Spleen (tissue), 11 donors: ENCODE measurements around the gene SLC2A11. TPM values are rescaled to one million over a fixed set of nuclear protein-coding genes. Genes with fewer than 3 reads are reported as not detected.
A peak's percentile ranks its signal among the peaks of the same experiment; 100 is the strongest.

Source experiments
- DNase-seq: peaks from one replicate; pipeline ENCODE4 v3.0.0-alpha.2; 2020
- H3K27ac ChIP-seq, 8 donors: fragments of 200-600 bp; sonication (generic) in 7 of 8; 1 replicate in 4 of 8; 2 replicates in 4 of 8; pipeline versions ENCODE4 v1.5.0 to v1.8.0; 2016 to 2021; ENCODE audit warnings: inconsistent platforms in 4 of 8, mild to moderate bottlenecking in 4 of 8, moderate library complexity in 1 of 8
- H3K27me3 ChIP-seq, 7 donors: fragments of 200-600 bp; sonication (generic) in 6 of 7; replicated peaks in 1 of 7; 1 replicate in 4 of 7; 2 replicates in 3 of 7; pipeline versions ENCODE4 v1.5.0 to v1.8.0; 2016 to 2021; ENCODE audit warnings: inconsistent platforms in 3 of 7, mild to moderate bottlenecking in 1 of 7
- H3K36me3 ChIP-seq, 6 donors: fragments of 200-600 bp; sonication (generic) in 5 of 6; 1 replicate in 4 of 6; 2 replicates in 2 of 6; pipeline versions ENCODE4 v1.5.0 to v1.8.0; 2016 to 2021; ENCODE audit warnings: inconsistent platforms in 2 of 6
- H3K4me1 ChIP-seq, 6 donors: fragments of 200-600 bp; sonication (generic) in 5 of 6; 1 replicate in 3 of 6; 2 replicates in 3 of 6; pipeline versions ENCODE4 v1.5.0 to v1.8.0; 2016 to 2021; ENCODE audit warnings: inconsistent platforms in 3 of 6
- H3K4me3 ChIP-seq, 8 donors: fragments of 200-600 bp; sonication (generic) in 7 of 8; 1 replicate in 4 of 8; 2 replicates in 4 of 8; pipeline versions ENCODE4 v1.5.0 to v1.8.0; 2016 to 2021; ENCODE audit warnings: inconsistent platforms in 4 of 8, mild to moderate bottlenecking in 4 of 8, moderate library complexity in 2 of 8
- H3K9me3 ChIP-seq, 8 donors: fragments of 200-600 bp; sonication (generic) in 7 of 8; 1 replicate in 4 of 8; 2 replicates in 4 of 8; pipeline versions ENCODE4 v1.5.0 to v1.8.0; 2016 to 2021; ENCODE audit warnings: inconsistent platforms in 4 of 8
- CTCF ChIP-seq, 11 experiments: fragments of 200-600 bp in 7 of 11; fragments of 450-650 bp in 4 of 11; sonication (generic) in 4 of 11; IDR thresholded peaks in 8 of 11; conservative IDR thresholded peaks in 3 of 11; 1 replicate in 7 of 11; 2 replicates in 4 of 11; pipeline versions ENCODE4 v1.4.0 to v1.8.0; 2016 to 2021; ENCODE audit warnings: antibody characterized with exemption in 11 of 11, inconsistent platforms in 4 of 11, mild to moderate bottlenecking in 1 of 11
- POLR2A ChIP-seq, 3 donors: fragments of 450-650 bp; IDR thresholded peaks; one replicate each; pipeline ENCODE4 v1.5.1; 2017; ENCODE audit warnings: antibody characterized with exemption in 3 of 3, mild to moderate bottlenecking in 1 of 3
- POLR2AphosphoS5 ChIP-seq, 3 donors: sonication (generic); formaldehyde crosslinking; IDR thresholded peaks; one replicate each; pipeline ENCODE4 v1.5.1; 2017; ENCODE audit warnings: antibody characterized with exemption in 3 of 3
- WGBS, 5 donors: extraction: QIAGEN DNeasy Blood & Tissue Kit in 3 of 5; methylation state at CpG; one replicate each; pipeline versions ENCODE4 v1.1.5 to v1.1.7; 2013 to 2018; 5-methylcytosine and 5-hydroxymethylcytosine counted together
- intact Hi-C: fragments of 100-400 bp; cut with DNase I; formaldehyde crosslinking; loops from one replicate; pipeline ENCODE4 v1.15.0; 2023; ENCODE audit warnings: low total_unique reads
- polyA plus RNA-seq, 3 donors: library from polyadenylated mRNA; stranded (reverse); fragments of 200-250 nt; gene quantifications; one replicate each; pipeline ENCODE4 v1.2.1, GENCODE V29; 2013
- total RNA-seq, 7 donors: library from RNA; depleted of rRNA in 3 of 7; stranded (reverse); fragments of >200 nt in 3 of 7; fragmentation: NEBNext Ultra II Directional in 4 of 7; extraction: Animal tissue kit (Norgen Biotek cat#: 25700) in 4 of 7; gene quantifications; one replicate each; pipeline versions ENCODE4 v1.1.0 to v1.2.1, GENCODE V29; 2016 to 2021
- donor health status: healthy with polysubstance abuse.
- donor health status: DM: no; HTN: no; CAD: no; lungs with moderate emphysema.
- donor health status: DM: no; HTN: no; CAD: no.
- donor health status: Bipolar disorder and iron deficiency.
- donor health status: healthy.
- donor health status: DM: no; HTN: no; CAD: no.
- donor health status: DM: yes; HTN: yes; CAD: no.

Gene SLC2A11
- total and polyA plus RNA-seq, 10 donors: 12.0 to 23.5 (median 16.5) TPM

- WGBS, 5 donors: 85 to 95% (median 93%) methylated on average over 7 to 14 of the region's 14 CpGs
- TF ChIP-seq POLR2AphosphoS5 (IDR thresholded peaks at IDR 0.05): no peak
- TF ChIP-seq POLR2A (IDR thresholded peaks at IDR 0.05): no peak
- no peak for TF ChIP-seq CTCF (IDR thresholded peaks at IDR 0.05 in 8 of 11, conservative IDR thresholded peaks at IDR 0.05 in 3 of 11)
- Histone ChIP-seq H3K27ac (no peak overlapping the region), H3K27me3 (no peaks in the 10 kb centered on the region), H3K4me3 (no peak overlapping the region), H3K36me3 (peaks cover 0 to 100% (median 91%) of the 10 kb centered on the region in 6 donors), H3K9me3 (no peaks in the 10 kb centered on the region), H3K4me1 (peaks cover 5 to 43% (median 24%) of the 10 kb centered on the region in 6 donors)
- DNase-seq: peak; percentile 31
- intact Hi-C loops: no loop called here
Observed at GRCh38 chr22:23823331-23823791, 34.3 kb upstream of the SLC2A11 start.

DNA sequence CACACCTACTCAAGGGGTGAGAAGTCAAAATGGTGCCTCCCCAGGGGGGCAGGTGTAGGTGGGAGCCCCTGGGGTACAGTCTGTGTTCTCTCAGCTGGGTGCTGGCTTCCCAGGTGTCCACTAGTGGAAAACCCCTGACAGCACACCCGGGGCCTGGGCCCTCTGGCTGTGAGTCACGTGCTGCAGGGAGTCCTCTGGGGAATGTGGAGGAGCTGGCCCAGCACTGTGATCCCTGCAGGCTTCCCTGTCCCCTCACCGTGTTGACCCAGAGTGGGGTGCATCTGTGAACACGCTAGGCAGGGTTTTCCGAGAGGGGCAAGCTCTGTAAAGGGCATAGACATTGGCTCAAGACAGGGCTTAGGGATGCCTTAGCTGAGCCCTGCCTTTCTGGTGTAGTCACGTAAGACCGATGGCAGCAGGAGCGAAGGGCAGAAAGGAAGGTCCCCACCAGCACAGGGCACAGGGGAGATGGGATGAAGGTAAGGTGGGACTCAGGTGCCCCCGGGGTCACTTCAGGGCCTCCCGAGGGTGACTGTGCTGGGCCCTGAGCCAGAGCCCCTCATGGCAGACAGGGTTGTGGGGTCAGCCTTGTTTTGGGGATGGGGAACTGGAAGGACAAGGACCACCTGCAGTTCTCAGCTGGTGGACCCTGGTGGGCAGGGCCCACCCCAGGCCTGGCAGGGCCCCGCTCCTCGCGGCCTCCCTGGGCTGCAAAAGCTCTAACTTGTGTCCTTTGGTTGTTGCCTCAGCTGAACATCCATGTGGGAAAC, 33.0 kb upstream of the SLC2A11 start:
- no peak overlapping the region for H3K27ac ChIP-seq
- H3K4me1 ChIP-seq: peaks cover 0 to 43% (median 15%) of the 10 kb centered on the region in 6 donors
- H3K27me3 ChIP-seq: no peaks in the 10 kb centered on the region
- H3K4me3 ChIP-seq: no peak overlapping the region
- WGBS, 5 donors: 90 to 96% (median 94%) methylated on average over 10 to 13 of the region's 13 CpGs
- DNase-seq: peak; percentile 54
- intact Hi-C loops: no loop called here
- peaks cover 0 to 100% (median 91%) of the 10 kb centered on the region in 6 donors for H3K36me3 ChIP-seq
- TF ChIP-seq POLR2AphosphoS5 (IDR thresholded peaks at IDR 0.05) (no peak), POLR2A (IDR thresholded peaks at IDR 0.05) (no peak), CTCF (IDR thresholded peaks at IDR 0.05 in 8 of 11, conservative IDR thresholded peaks at IDR 0.05 in 3 of 11) (no peak)
- H3K9me3 ChIP-seq: no peaks in the 10 kb centered on the region

GRCh38 chr22:23825246-23825905, 32.3 kb upstream of the SLC2A11 start:
- peak; percentile 29 for DNase-seq
- intact Hi-C loops: no loop called here
- no peaks in the 10 kb centered on the region for H3K9me3 ChIP-seq
- peaks cover 0 to 43% (median 13%) of the 10 kb centered on the region in 6 donors for H3K4me1 ChIP-seq
- peaks cover 0 to 100% (median 90%) of the 10 kb centered on the region in 6 donors for H3K36me3 ChIP-seq
- TF ChIP-seq POLR2AphosphoS5 (IDR thresholded peaks at IDR 0.05): no peak
- no peak for TF ChIP-seq CTCF (IDR thresholded peaks at IDR 0.05 in 8 of 11, conservative IDR thresholded peaks at IDR 0.05 in 3 of 11)
- TF ChIP-seq POLR2A (IDR thresholded peaks at IDR 0.05): no peak
- 95 to 99% (median 96%) methylated on average over 12 of the region's 12 CpGs for WGBS, 5 donors
- H3K27me3 ChIP-seq: no peaks in the 10 kb centered on the region
- H3K4me3 ChIP-seq: no peak overlapping the region
- H3K27ac ChIP-seq: peak overlapping the region in 1 of 8 donors; percentile 30
